ENCODE measurements around the gene AMH. TPM values are rescaled to one million over a fixed set of nuclear protein-coding genes. Genes with fewer than 3 reads are reported as not detected.

The AMH gene
- total and polyA plus RNA-seq, 12 donors = 0.36 to 4.6 (median 1.1) TPM; not detected in 4

DNA sequence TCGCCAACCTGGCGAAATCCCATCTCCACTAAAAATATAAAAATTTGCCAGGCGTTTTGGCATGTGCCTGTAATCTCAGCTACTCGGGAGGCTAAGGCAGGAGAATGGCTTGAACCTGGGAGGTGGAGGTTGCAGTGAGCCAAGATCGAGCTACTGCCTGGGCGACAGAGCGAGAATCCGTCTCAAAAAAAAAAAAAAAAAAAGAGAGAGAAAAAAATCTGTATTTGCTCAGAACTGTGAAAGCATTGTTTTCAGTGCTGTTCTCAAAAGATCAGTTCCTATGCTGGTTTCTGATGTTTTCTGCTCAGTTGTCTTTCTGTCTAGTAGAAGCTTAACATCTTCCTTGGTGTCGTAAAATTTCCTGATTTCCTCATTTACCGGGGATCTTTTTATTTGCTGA is 9.9 kb upstream of the AMH start:
- no peak for TF ChIP-seq POLR2A (IDR thresholded peaks at IDR 0.05)
- TF ChIP-seq, protein P1, sequence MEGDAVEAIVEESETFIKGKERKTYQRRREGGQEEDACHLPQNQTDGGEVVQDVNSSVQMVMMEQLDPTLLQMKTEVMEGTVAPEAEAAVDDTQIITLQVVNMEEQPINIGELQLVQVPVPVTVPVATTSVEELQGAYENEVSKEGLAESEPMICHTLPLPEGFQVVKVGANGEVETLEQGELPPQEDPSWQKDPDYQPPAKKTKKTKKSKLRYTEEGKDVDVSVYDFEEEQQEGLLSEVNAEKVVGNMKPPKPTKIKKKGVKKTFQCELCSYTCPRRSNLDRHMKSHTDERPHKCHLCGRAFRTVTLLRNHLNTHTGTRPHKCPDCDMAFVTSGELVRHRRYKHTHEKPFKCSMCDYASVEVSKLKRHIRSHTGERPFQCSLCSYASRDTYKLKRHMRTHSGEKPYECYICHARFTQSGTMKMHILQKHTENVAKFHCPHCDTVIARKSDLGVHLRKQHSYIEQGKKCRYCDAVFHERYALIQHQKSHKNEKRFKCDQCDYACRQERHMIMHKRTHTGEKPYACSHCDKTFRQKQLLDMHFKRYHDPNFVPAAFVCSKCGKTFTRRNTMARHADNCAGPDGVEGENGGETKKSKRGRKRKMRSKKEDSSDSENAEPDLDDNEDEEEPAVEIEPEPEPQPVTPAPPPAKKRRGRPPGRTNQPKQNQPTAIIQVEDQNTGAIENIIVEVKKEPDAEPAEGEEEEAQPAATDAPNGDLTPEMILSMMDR (IDR thresholded peaks at IDR 0.05) = no peak

DNA sequence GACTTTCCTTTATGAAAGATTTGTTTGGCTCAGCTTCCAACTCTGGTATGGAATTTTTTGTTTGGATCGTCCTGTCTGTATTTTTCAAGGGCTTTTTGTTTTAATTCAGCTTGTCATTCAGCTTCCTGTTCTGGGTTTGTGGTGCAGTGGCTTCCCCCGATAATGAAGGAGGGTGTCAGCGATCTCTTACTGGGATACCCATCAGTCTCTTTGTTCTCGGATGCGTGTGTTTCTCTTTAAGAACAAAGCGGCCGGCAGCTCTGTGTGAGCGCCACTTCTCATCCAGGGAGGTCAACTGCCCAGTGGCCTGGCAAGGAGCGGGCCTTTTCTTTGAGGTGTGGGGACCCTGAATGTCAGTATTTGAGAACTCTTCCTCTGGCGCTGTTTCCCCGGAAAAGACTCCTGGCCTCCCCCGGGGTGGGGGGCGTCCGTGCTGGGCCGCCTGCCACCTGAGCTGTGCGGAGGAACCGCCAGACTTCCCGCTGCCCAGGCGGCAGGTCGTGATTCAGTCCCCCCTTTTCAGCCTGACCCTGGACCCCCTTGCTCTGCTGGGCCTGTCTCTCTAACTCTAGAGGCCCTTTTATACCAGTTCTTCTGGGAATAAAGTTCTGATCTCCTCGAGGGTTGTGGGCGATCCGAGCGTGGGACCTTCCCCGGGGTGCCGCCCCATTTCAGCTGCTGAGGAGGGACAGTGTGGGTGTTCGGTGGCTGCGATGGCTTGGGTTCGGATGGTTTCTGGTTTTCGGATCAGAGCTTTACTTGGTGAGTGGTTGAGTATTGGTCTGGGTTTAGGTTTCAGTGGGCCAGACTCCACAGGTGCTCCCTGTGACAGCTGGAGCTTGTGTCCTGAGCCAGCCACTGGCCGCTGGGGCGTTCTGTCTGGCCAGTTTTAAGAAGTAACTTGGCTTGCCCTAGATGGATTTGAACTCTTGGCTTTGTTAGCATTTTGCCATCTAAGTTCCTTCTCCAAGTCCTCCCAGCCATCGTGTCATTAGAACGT is 9.1 kb upstream of the AMH start:
- no peaks in the 10 kb centered on the region for H3K27me3 ChIP-seq
- H3K27ac ChIP-seq = peak overlapping the region in 3 of 5 donors; percentile 46 to 62 (median 54)
- DNase-seq = peak in 3 of 7 donors; percentile 52 to 71 (median 56)
- H3K9me3 ChIP-seq (replicated peaks in 1 of 3) = no peaks in the 10 kb centered on the region
- H3K36me3 ChIP-seq (replicated peaks in 1 of 2) = peaks cover 0 to 20% of the 10 kb centered on the region in 2 donors
- peak overlapping the region in 2 of 4 donors; percentile 11 to 55 for H3K4me3 ChIP-seq
- H3K4me1 ChIP-seq (replicated peaks in 1 of 2) = peaks cover 25 to 42% of the 10 kb centered on the region in 2 donors
- intact Hi-C loops (cut with DNase I) = loop anchor here in 1 of 2 donors (5.0 to 10.0 kb wide), 3 partner anchors 32 to 83 kb away; no protein-coding TSS in a partner anchor
- TF ChIP-seq, protein P1 (IDR thresholded peaks at IDR 0.05) = no peak
- no peak for TF ChIP-seq POLR2A (IDR thresholded peaks at IDR 0.05)
- WGBS, 4 donors = 26 to 49% (median 30%) methylated on average over 18 to 34 of the region's 34 CpGs

More for the DNA sequence above, 9.9 kb upstream of the AMH start:
- intact Hi-C loops (cut with DNase I) = loop anchor here in 1 of 2 donors (5.0 to 10.0 kb wide), 3 partner anchors 33 to 82 kb away; no protein-coding TSS in a partner anchor
- H3K9me3 ChIP-seq (replicated peaks in 1 of 3) = no peaks in the 10 kb centered on the region
- peaks cover 0 to 11% of the 10 kb centered on the region in 2 donors for H3K36me3 ChIP-seq (replicated peaks in 1 of 2)
- no peak for DNase-seq
- H3K27ac ChIP-seq = peak overlapping the region in 1 of 5 donors; percentile 54
- no peak overlapping the region for H3K4me3 ChIP-seq
- WGBS, 4 donors = 68 to 74% (median 72%) methylated on average over 10 of the region's 10 CpGs
- H3K4me1 ChIP-seq (replicated peaks in 1 of 2) = peaks cover 28 to 50% of the 10 kb centered on the region in 2 donors
- no peaks in the 10 kb centered on the region for H3K27me3 ChIP-seq

DNA sequence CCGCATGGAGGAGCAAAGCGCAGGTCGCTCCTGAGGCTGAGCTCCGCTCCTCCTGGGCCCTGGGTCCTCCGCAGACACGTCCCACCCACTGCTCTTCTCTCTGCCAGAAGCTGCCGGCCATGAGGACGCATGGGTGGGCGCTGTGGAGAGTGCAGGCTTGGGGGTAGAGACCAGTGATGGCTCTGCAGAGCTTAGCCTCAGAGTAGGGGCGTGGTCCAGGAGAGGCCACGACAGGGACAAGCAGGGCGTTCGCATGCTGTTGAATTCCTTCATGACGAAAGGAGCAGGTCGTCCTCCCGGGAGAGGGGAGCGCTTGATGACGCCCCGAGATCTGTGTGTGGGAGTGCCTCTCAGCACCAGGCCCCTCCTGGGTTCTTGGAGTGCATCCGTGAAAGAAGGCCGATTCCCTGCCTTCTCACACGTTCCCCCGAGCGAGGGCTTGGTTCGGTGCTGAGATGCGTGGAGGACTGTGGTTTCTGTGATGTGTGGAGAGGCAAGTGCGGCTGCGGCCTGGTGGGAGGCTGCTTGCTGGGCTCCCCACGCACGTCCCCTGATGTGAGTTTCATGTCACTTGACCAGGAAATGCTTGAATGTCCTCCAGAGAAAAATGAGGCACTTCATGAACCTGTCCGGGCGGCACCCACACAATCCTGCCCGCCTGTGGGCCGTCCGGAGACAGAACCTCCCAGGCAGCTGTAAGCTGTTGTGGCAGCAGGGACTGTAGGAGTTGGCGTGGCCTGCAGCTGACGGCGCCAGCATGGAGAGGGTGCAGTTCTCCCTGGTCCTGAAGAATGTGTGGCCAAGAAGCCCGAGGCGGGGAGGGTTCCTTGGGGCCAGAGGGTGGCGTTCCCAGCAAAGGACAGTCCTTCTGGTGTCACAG is 8.0 kb upstream of the AMH start:
- Histone ChIP-seq H3K9me3 (replicated peaks in 1 of 3) (no peaks in the 10 kb centered on the region), H3K27ac (no peak overlapping the region), H3K4me1 (replicated peaks in 1 of 2) (peaks cover 21 to 38% of the 10 kb centered on the region in 2 donors), H3K4me3 (no peak overlapping the region), H3K27me3 (no peaks in the 10 kb centered on the region), H3K36me3 (replicated peaks in 1 of 2) (peaks cover 0 to 31% of the 10 kb centered on the region in 2 donors)
- DNase-seq = no peak
- WGBS, 4 donors = 86 to 92% (median 87%) methylated on average over 35 to 41 of the region's 41 CpGs
- TF ChIP-seq, protein P1 (IDR thresholded peaks at IDR 0.05) = no peak
- no peak for TF ChIP-seq POLR2A (IDR thresholded peaks at IDR 0.05)
- intact Hi-C loops (cut with DNase I) = no loop called here

All from adrenal gland (tissue), 12 donors.